HCT116 (cell line): ENCODE measurements around the gene AOPEP. TPM values are rescaled to one million over a fixed set of nuclear protein-coding genes. Genes with fewer than 3 reads are reported as not detected.

ENCODE experiments used
- ATAC-seq: fragments of 200-7000 bp; cut with Tn5 transposase; 2 replicates; pipeline ENCODE4 v1.9.1; 2020; ENCODE audit warnings: mild to moderate bottlenecking, moderate library complexity
- BruUV-seq: library from RNA; stranded (reverse); fragments of 400-500 nt; replicated peaks from 2 replicates; lab custom pipeline; 2021; lab: Mats Ljungman, UMichigan
- CTCF ChIA-PET: fragments of 300-600 bp; sonication (Branson Sonifier 250); formaldehyde crosslinking; loops from one replicate; lab custom pipeline; 2021; ENCODE audit warnings: antibody characterized with exemption; lab: Charles Lee
- POLR2A ChIA-PET: fragments of 300-600, 350-600 bp; sonication (Branson Sonifier 250); formaldehyde crosslinking; loops from one replicate; lab custom pipeline; 2021; ENCODE audit warnings: antibody characterized with exemption; lab: Charles Lee
- RAD21 ChIA-PET, 2 experiments: fragments of 300-600 bp; sonication (Branson Sonifier 250); formaldehyde crosslinking; loops; one replicate each; lab custom pipeline; 2023; ENCODE audit warnings: low total read pairs in 2 of 2; ENCODE audit not compliant: uncharacterized antibody in 2 of 2, unreplicated experiment in 2 of 2, low non-redundant PET in 1 of 2; lab: Charles Lee
- DNase-seq: peaks from one replicate; pipeline ENCODE4 v3.0.0-alpha.2; 2010; ENCODE audit warnings: low read depth, low spot score
- H2AFZ ChIP-seq: fragments of 200-600 bp; shearing (Covaris generic), sonication (generic); 2 replicates; pipeline ENCODE4 v1.6.1; 2017; ENCODE audit warnings: low read depth, mixed run types, mixed read lengths, antibody characterized with exemption, low read length; ENCODE audit not compliant: poor library complexity, severe bottlenecking
- H3K27ac ChIP-seq: 2 replicates; pipeline ENCODE4 v1.5.1; 2012; ENCODE audit warnings: low read depth, low read length
- H3K27me3 ChIP-seq: fragments of 200-600 bp; sonication (generic); 2 replicates; pipeline ENCODE4 v1.6.1; 2016; ENCODE audit warnings: mixed run types, low read length, mixed read lengths; ENCODE audit not compliant: insufficient read depth
- H3K36me3 ChIP-seq, 2 experiments: fragments of 200-500 bp in 1 of 2; fragments of 200-600 bp in 1 of 2; sonication (Bioruptor generic) in 1 of 2; sonication (generic) in 1 of 2; 2 replicates each; pipeline versions ENCODE4 v1.5.1 to v1.6.1; 2014 to 2016; ENCODE audit warnings: low read length in 2 of 2, inconsistent platforms in 1 of 2, mixed read lengths in 1 of 2, mixed run types in 1 of 2; ENCODE audit not compliant: insufficient read depth in 2 of 2, control insufficient read depth in 1 of 2
- H3K4me1 ChIP-seq, 2 experiments: fragments of 200-600 bp in 1 of 2; sonication (generic) in 1 of 2; 2 replicates each; pipeline versions ENCODE4 v1.5.1 to v1.6.1; 2012 to 2017; ENCODE audit warnings: low read length in 2 of 2, inconsistent platforms in 1 of 2, mild to moderate bottlenecking in 1 of 2, mixed read lengths in 1 of 2, mixed run types in 1 of 2, moderate library complexity in 1 of 2; ENCODE audit not compliant: insufficient read depth in 2 of 2, control insufficient read depth in 1 of 2
- H3K4me2 ChIP-seq: fragments of 200-600 bp; sonication (generic); 2 replicates; pipeline ENCODE4 v1.6.1; 2017; ENCODE audit warnings: mixed run types, low read length, mixed read lengths
- H3K4me3 ChIP-seq, 2 experiments: fragments of 200-600 bp in 1 of 2; sonication (generic) in 1 of 2; replicated peaks in 1 of 2; 2 replicates each; pipeline ENCODE4 v1.5.1; 2011 to 2016; ENCODE audit warnings: low read length in 2 of 2, control low read depth in 1 of 2, low read depth in 1 of 2, mild to moderate bottlenecking in 1 of 2, mixed read lengths in 1 of 2, mixed run types in 1 of 2
- H3K79me2 ChIP-seq: fragments of 200-600 bp; sonication (generic); 2 replicates; pipeline ENCODE4 v1.6.1; 2017; ENCODE audit warnings: mild to moderate bottlenecking, mixed run types, low read length, moderate library complexity, mixed read lengths; ENCODE audit not compliant: insufficient read depth
- H3K9ac ChIP-seq: fragments of 200-600 bp; sonication (generic); 2 replicates; pipeline ENCODE4 v1.6.1; 2016; ENCODE audit warnings: low read length, mixed read lengths
- H3K9me2 ChIP-seq: fragments of 200-600 bp; sonication (generic), shearing (Covaris generic); 2 replicates; pipeline ENCODE4 v1.6.1; 2017; ENCODE audit warnings: mixed run types, mild to moderate bottlenecking, moderate library complexity; ENCODE audit not compliant: insufficient read depth
- H3K9me3 ChIP-seq, 2 experiments: fragments of 200-500 bp in 1 of 2; fragments of 200-600 bp in 1 of 2; sonication (Bioruptor generic) in 1 of 2; sonication (generic) in 1 of 2; 2 replicates each; pipeline ENCODE4 v1.6.1; 2014 to 2017; ENCODE audit warnings: low read length in 2 of 2, mixed read lengths in 2 of 2, inconsistent platforms in 1 of 2, low read depth in 1 of 2, mild to moderate bottlenecking in 1 of 2, mixed run types in 1 of 2, moderate library complexity in 1 of 2; ENCODE audit not compliant: control insufficient read depth in 1 of 2, insufficient read depth in 1 of 2
- H4K20me1 ChIP-seq: fragments of 200-600 bp; sonication (generic), shearing (Covaris generic); 2 replicates; pipeline ENCODE4 v1.6.1; 2017; ENCODE audit warnings: mixed run types, mild to moderate bottlenecking, moderate library complexity; ENCODE audit not compliant: insufficient read depth
- CEBPB ChIP-seq: IDR thresholded peaks from 2 replicates; pipeline ENCODE4 v1.6.1; 2012; ENCODE audit warnings: low read depth
- JUND ChIP-seq: IDR thresholded peaks from 2 replicates; pipeline ENCODE4 v1.6.1; 2012
- POLR2A ChIP-seq: IDR thresholded peaks from 2 replicates; pipeline ENCODE4 v1.7.0; 2011; ENCODE audit warnings: borderline replicate concordance; ENCODE audit not compliant: insufficient read depth, insufficient read length; ENCODE audit errors: extremely low read depth
- SP1 ChIP-seq: IDR thresholded peaks from 2 replicates; pipeline ENCODE4 v1.6.1; 2012; ENCODE audit warnings: low read depth
- ZFX ChIP-seq: fragments of 450-650 bp; IDR thresholded peaks from 2 replicates; pipeline ENCODE4 v1.6.1; 2017
- intact Hi-C: fragments of 100-400 bp; cut with micrococcal nuclease; formaldehyde crosslinking; loops from 2 replicates; pipeline ENCODE4 v1.10.0; 2022
- total RNA-seq: library from RNA; stranded (reverse); gene quantifications from one replicate; pipeline ENCODE4 v1.2.1, GENCODE V29; 2021; ENCODE audit not compliant: unreplicated experiment
- TF ChIP-seq, protein P1 (sequence below), 3 experiments: fragments of 200-600 bp in 1 of 3; sonication (generic) in 1 of 3; IDR thresholded peaks in 2 of 3; conservative IDR thresholded peaks in 1 of 3; 2 replicates each; pipeline ENCODE4 v1.5.1; 2012 to 2017; ENCODE audit warnings: low read depth in 2 of 3, low read length in 2 of 3, antibody characterized with exemption in 1 of 3, borderline replicate concordance in 1 of 3, control low read depth in 1 of 3, mild to moderate bottlenecking in 1 of 3, mixed read lengths in 1 of 3, mixed run types in 1 of 3, moderate library complexity in 1 of 3; ENCODE audit not compliant: insufficient read depth in 1 of 3
- TF ChIP-seq, protein P2 (sequence below): IDR thresholded peaks from 2 replicates; pipeline ENCODE4 v1.6.1; 2012
- TF ChIP-seq, protein P3 (sequence below): IDR thresholded peaks from 2 replicates; pipeline ENCODE4 v1.6.1; 2012; ENCODE audit warnings: low read depth

Gene AOPEP
- total RNA-seq, 1 experiment from 2014 or later, result 15.1 TPM

DNA sequence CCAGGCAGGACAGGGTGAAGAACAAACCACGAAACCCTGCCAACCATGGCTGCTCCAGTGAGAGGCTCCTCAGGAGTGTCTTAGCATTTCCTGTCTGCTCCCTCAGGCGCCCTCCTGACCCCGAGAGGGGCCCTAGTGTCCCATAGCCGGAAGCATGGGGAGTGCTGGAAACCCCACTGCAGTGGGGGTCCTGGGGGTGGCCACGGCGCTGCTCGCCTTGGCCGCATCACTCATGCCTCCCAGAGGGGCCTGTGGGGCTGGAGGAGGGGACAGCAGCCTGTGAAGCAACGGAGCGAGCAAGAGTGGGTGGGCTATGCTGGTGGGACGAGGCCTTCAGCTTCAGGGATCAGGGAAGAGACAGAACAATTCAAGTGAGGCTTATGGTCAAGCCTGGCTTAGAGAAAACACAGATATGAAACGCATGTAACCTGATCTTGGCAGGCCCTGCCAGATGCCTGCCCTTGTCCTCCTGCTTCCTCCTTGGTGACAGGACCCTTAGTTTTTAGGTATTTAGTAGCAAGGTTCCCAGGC lies 372.0 kb downstream of the AOPEP start:
- Histone ChIP-seq H2AFZ (no peak overlapping the region), H3K79me2 (no peaks in the 10 kb centered on the region), H3K4me2 (no peak overlapping the region), H3K27me3 (no peaks in the 10 kb centered on the region), H3K9me2 (no peaks in the 10 kb centered on the region), H4K20me1 (no peaks in the 10 kb centered on the region), H3K4me3 (no peak overlapping the region), H3K9ac (no peak overlapping the region), H3K9me3 (no peaks in the 10 kb centered on the region), H3K27ac (no peak overlapping the region), H3K36me3 (no peaks in the 10 kb centered on the region), H3K4me1 (no peaks in the 10 kb centered on the region)
- ATAC-seq (no peak), DNase-seq (no peak)
- TF ChIP-seq CEBPB, result no peak
- TF ChIP-seq, protein P1, sequence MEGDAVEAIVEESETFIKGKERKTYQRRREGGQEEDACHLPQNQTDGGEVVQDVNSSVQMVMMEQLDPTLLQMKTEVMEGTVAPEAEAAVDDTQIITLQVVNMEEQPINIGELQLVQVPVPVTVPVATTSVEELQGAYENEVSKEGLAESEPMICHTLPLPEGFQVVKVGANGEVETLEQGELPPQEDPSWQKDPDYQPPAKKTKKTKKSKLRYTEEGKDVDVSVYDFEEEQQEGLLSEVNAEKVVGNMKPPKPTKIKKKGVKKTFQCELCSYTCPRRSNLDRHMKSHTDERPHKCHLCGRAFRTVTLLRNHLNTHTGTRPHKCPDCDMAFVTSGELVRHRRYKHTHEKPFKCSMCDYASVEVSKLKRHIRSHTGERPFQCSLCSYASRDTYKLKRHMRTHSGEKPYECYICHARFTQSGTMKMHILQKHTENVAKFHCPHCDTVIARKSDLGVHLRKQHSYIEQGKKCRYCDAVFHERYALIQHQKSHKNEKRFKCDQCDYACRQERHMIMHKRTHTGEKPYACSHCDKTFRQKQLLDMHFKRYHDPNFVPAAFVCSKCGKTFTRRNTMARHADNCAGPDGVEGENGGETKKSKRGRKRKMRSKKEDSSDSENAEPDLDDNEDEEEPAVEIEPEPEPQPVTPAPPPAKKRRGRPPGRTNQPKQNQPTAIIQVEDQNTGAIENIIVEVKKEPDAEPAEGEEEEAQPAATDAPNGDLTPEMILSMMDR (IDR thresholded peaks at IDR 0.05 in 2 of 3, conservative IDR thresholded peaks at IDR 0.05 in 1 of 3; ENCODE audit: borderline replicate concordance in 1 of 3, insufficient read depth in 1 of 3, low read depth in 2 of 3, low read length in 2 of 3), result no peak
- no peak for TF ChIP-seq JUND
- TF ChIP-seq SP1, result no peak
- no peak for TF ChIP-seq POLR2A
- TF ChIP-seq ZFX, result no peak
- TF ChIP-seq, protein P2, sequence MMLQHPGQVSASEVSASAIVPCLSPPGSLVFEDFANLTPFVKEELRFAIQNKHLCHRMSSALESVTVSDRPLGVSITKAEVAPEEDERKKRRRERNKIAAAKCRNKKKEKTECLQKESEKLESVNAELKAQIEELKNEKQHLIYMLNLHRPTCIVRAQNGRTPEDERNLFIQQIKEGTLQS, result no peak
- TF ChIP-seq, protein P3, sequence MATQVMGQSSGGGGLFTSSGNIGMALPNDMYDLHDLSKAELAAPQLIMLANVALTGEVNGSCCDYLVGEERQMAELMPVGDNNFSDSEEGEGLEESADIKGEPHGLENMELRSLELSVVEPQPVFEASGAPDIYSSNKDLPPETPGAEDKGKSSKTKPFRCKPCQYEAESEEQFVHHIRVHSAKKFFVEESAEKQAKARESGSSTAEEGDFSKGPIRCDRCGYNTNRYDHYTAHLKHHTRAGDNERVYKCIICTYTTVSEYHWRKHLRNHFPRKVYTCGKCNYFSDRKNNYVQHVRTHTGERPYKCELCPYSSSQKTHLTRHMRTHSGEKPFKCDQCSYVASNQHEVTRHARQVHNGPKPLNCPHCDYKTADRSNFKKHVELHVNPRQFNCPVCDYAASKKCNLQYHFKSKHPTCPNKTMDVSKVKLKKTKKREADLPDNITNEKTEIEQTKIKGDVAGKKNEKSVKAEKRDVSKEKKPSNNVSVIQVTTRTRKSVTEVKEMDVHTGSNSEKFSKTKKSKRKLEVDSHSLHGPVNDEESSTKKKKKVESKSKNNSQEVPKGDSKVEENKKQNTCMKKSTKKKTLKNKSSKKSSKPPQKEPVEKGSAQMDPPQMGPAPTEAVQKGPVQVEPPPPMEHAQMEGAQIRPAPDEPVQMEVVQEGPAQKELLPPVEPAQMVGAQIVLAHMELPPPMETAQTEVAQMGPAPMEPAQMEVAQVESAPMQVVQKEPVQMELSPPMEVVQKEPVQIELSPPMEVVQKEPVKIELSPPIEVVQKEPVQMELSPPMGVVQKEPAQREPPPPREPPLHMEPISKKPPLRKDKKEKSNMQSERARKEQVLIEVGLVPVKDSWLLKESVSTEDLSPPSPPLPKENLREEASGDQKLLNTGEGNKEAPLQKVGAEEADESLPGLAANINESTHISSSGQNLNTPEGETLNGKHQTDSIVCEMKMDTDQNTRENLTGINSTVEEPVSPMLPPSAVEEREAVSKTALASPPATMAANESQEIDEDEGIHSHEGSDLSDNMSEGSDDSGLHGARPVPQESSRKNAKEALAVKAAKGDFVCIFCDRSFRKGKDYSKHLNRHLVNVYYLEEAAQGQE, result no peak
- RAD21 ChIA-PET, result no interaction called here
- BruUV-seq, result no TSS peak
- intact Hi-C loops, result no loop called here
- POLR2A ChIA-PET, result no interaction called here
- CTCF ChIA-PET, result no interaction called here
